Effector memory CD8-positive, alpha-beta T cell (primary cell): ENCODE data around the gene CSPG5.
A peak's percentile ranks its signal among the peaks of the same experiment; 100 is the strongest.

Experiments
- ATAC-seq: fragments of 150-1000 bp; cut with Tn5 transposase; replicated peaks from 2 replicates; pipeline ENCODE4 v1.10.0; 2021; ENCODE audit warnings: mild to moderate bottlenecking, moderate library complexity
- DNase-seq, 3 experiments: peaks; one replicate each; pipeline ENCODE4 v3.0.0; 2021
- H3K27ac Mint-ChIP-seq, 2 donors: one replicate each; pipeline ENCODE4 v1.8.0; 2022; ENCODE audit warnings: mild to moderate bottlenecking in 2 of 2, mixed read lengths in 2 of 2, moderate library complexity in 2 of 2
- H3K27me3 Mint-ChIP-seq, 2 donors: one replicate each; pipeline ENCODE4 v1.8.0; 2022; ENCODE audit warnings: mixed read lengths in 2 of 2
- H3K36me3 Mint-ChIP-seq: one replicate; pipeline ENCODE4 v1.8.0; 2022; ENCODE audit warnings: mild to moderate bottlenecking, moderate library complexity, mixed read lengths; ENCODE audit not compliant: insufficient read depth
- H3K4me1 Mint-ChIP-seq, 2 donors: one replicate each; pipeline ENCODE4 v1.8.0; 2022; ENCODE audit warnings: low read depth in 2 of 2, mixed read lengths in 2 of 2
- H3K4me3 Mint-ChIP-seq, 2 donors: one replicate each; pipeline ENCODE4 v1.8.0; 2022; ENCODE audit warnings: mild to moderate bottlenecking in 2 of 2, mixed read lengths in 2 of 2, moderate library complexity in 2 of 2
- H3K9me3 Mint-ChIP-seq, 2 donors: one replicate each; pipeline ENCODE4 v1.8.0; 2022; ENCODE audit warnings: mixed read lengths in 2 of 2

The CSPG5 gene

GRCh38 chr3:47604145-47604544 is 25.5 kb upstream of the CSPG5 start:
- no peak for ATAC-seq
- Mint-ChIP-seq H3K36me3 (peaks cover 54% of the 10 kb centered on the region), H3K27me3 (no peaks in the 10 kb centered on the region), H3K27ac (no peak overlapping the region), H3K9me3 (no peaks in the 10 kb centered on the region), H3K4me3 (no peak overlapping the region), H3K4me1 (peaks cover 0 to 8% of the 10 kb centered on the region in 2 donors)
- DNase-seq, result no peak

- H3K27me3 Mint-ChIP-seq, result no peaks in the 10 kb centered on the region
- DNase-seq (no peak), ATAC-seq (no peak)
- no peaks in the 10 kb centered on the region for H3K9me3 Mint-ChIP-seq
- H3K27ac Mint-ChIP-seq, result no peak overlapping the region
- peaks cover 0 to 12% of the 10 kb centered on the region in 2 donors for H3K4me1 Mint-ChIP-seq
- H3K4me3 Mint-ChIP-seq, result no peak overlapping the region
- peaks cover 46% of the 10 kb centered on the region for H3K36me3 Mint-ChIP-seq
Measured at GRCh38 chr3:47603332-47603731, 24.7 kb upstream of the CSPG5 start.

- Mint-ChIP-seq H3K9me3 (no peaks in the 10 kb centered on the region), H3K36me3 (peaks cover 39% of the 10 kb centered on the region), H3K27me3 (no peaks in the 10 kb centered on the region), H3K4me1 (peaks cover 0 to 12% of the 10 kb centered on the region in 2 donors), H3K4me3 (no peak overlapping the region), H3K27ac (no peak overlapping the region)
- no peak for DNase-seq
- ATAC-seq, result no peak
Measured at GRCh38 chr3:47601281-47601680, 22.6 kb upstream of the CSPG5 start.

- Mint-ChIP-seq H3K27me3 (no peaks in the 10 kb centered on the region), H3K4me3 (no peak overlapping the region), H3K27ac (no peak overlapping the region), H3K9me3 (no peaks in the 10 kb centered on the region), H3K36me3 (peaks cover 35% of the 10 kb centered on the region), H3K4me1 (peaks cover 0 to 4% of the 10 kb centered on the region in 2 donors)
- DNase-seq, result no peak
- no peak for ATAC-seq
Measured at GRCh38 chr3:47594792-47595191, 16.1 kb upstream of the CSPG5 start.

- peak overlapping the region; percentile 23 to 54 for H3K27ac Mint-ChIP-seq
- H3K4me3 Mint-ChIP-seq, result no peak overlapping the region
- H3K27me3 Mint-ChIP-seq, result no peaks in the 10 kb centered on the region
- DNase-seq (no peak), ATAC-seq (no peak)
- H3K36me3 Mint-ChIP-seq, result peaks cover 33% of the 10 kb centered on the region
- no peaks in the 10 kb centered on the region for H3K9me3 Mint-ChIP-seq
- H3K4me1 Mint-ChIP-seq, result no peaks in the 10 kb centered on the region
Measured at GRCh38 chr3:47592066-47592795, 13.6 kb upstream of the CSPG5 start.

DNA sequence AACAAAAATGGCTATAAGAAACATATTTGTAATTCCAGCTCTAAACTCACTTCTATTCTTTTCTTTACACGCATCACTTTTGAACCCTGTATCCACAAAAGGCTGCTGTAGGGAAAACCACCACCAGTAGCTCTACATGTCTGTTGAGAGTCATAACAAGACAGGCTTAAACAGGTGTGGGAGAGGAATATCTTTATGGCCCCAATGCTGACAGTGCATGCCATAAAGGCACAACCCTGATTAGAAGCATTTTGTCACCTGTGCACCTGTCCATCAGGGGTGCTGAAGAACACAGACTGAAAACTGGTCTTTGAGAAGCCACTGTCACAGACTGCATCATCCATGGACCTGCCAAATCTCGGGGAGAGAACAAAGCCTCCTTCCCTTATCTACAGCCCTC is 11.6 kb upstream of the CSPG5 start:
- no peaks in the 10 kb centered on the region for H3K4me1 Mint-ChIP-seq
- no peaks in the 10 kb centered on the region for H3K27me3 Mint-ChIP-seq
- ATAC-seq (no peak), DNase-seq (no peak)
- peak overlapping the region; percentile 4 to 62 for H3K27ac Mint-ChIP-seq
- no peaks in the 10 kb centered on the region for H3K9me3 Mint-ChIP-seq
- H3K4me3 Mint-ChIP-seq, result no peak overlapping the region
- peaks cover 40% of the 10 kb centered on the region for H3K36me3 Mint-ChIP-seq

DNA sequence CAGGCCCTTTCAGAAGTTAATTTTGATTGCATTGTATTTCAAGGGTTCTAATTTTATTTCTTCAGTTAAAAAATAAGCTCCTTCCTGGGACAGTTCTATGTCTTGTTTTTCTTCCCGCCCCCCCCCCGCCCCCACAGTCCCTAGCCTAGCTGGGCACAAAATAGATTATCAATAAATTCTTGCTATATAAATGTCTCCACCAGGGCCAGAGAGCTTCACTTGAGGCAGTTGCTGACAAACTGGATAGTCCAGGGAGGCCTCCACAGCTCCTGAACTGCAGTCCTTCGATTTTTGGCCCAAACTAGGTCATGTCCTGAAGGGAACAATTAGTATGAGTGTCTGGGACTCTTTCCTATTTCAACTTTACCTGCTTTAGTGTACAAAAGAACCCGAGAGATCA is 9.9 kb upstream of the CSPG5 start:
- peaks cover 32% of the 10 kb centered on the region for H3K36me3 Mint-ChIP-seq
- DNase-seq (no peak), ATAC-seq (no peak)
- H3K4me1 Mint-ChIP-seq, result no peaks in the 10 kb centered on the region
- H3K27me3 Mint-ChIP-seq, result no peaks in the 10 kb centered on the region
- no peak overlapping the region for H3K4me3 Mint-ChIP-seq
- H3K27ac Mint-ChIP-seq, result peak overlapping the region in 1 of 2 donors; percentile 25
- H3K9me3 Mint-ChIP-seq, result no peaks in the 10 kb centered on the region

DNA sequence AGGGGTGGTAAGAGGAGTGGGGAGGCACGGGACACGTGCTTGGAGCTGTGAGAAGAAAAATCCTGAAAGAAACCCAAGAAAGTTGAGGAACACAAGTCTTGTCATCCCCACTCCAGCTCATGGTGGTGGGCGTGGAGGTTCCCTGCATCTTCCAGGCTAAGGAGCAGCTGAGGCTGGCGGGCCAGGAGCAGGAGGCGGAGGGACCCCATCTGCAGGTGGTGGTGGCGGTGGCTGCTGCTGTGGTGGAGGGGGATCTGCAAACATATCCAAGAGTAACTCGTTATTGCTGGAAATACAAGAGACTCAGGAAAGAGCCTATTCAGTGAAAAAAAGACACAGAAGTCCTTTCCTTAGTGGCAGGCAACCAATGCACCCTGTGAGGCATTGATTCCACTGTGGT is 9.4 kb upstream of the CSPG5 start:
- Mint-ChIP-seq H3K36me3 (peaks cover 27% of the 10 kb centered on the region), H3K4me3 (no peak overlapping the region), H3K9me3 (no peaks in the 10 kb centered on the region), H3K27ac (peak overlapping the region in 1 of 2 donors; percentile 13), H3K27me3 (no peaks in the 10 kb centered on the region), H3K4me1 (no peaks in the 10 kb centered on the region)
- ATAC-seq (no peak), DNase-seq (no peak)

DNA sequence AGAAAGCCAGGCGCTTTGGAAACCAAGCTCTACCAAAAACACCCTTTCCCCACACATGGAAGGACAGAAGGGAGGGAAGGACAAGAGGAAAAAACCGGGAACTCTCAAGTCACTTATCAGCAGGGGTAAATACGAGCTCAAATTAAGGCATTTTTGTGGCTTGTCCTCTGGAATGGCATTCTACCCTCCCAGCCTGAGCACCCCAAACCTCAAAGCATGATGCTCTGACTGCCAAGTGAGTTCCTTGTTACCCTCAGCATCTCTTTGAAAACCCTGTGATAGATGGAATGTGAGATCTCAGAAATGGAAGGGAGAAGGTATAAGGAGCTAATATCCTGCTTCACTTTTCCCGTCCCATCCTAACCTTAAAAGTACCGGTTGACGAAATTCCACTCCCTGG is 8.1 kb upstream of the CSPG5 start:
- Mint-ChIP-seq H3K27me3 (no peaks in the 10 kb centered on the region), H3K9me3 (no peaks in the 10 kb centered on the region), H3K27ac (no peak overlapping the region), H3K4me3 (no peak overlapping the region), H3K4me1 (no peaks in the 10 kb centered on the region), H3K36me3 (peaks cover 24% of the 10 kb centered on the region)
- no peak for ATAC-seq
- no peak for DNase-seq

DNA sequence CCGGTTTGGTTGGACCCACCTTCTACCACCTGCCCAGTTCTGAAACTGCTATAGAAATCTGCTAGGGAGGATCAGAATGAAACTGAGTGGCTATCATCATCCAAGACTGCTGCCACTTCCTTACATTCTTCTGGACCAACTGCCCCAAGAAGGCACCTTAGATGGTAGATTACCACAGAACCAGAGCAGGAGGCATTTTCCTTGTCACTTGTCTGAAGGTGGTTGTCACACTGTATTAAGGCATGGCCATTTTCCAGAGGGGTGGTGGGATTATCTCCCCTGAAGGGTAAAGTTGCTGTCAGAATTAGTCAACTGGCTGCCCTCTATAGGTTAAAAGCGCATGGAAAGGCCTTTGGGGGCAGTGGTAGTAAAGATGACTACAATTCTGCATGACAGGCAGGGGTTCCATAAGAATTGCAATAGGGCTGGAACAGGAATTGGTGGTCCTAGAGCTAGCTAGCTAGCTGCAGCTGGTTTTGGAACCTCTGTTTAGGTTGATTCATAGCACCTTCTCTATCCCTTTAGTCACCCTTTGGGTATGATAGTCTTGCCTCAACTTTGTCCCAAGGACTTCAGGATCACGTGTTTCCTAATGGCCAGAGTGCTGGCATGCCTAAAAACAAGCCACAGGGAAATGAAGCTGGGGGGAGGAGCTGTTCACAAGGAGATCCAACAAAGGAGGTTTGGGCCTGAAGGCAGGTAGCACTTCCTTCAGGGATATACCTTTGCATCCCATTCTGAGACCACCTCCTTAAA is 4.8 kb upstream of the CSPG5 start:
- H3K4me3 Mint-ChIP-seq, result no peak overlapping the region
- ATAC-seq (no peak), DNase-seq (no peak)
- H3K36me3 Mint-ChIP-seq, result peaks cover 15% of the 10 kb centered on the region
- peaks cover 13% of the 10 kb centered on the region in 2 donors for H3K27me3 Mint-ChIP-seq
- H3K4me1 Mint-ChIP-seq, result peaks cover 0 to 2% of the 10 kb centered on the region in 2 donors
- no peaks in the 10 kb centered on the region for H3K9me3 Mint-ChIP-seq
- no peak overlapping the region for H3K27ac Mint-ChIP-seq

DNA sequence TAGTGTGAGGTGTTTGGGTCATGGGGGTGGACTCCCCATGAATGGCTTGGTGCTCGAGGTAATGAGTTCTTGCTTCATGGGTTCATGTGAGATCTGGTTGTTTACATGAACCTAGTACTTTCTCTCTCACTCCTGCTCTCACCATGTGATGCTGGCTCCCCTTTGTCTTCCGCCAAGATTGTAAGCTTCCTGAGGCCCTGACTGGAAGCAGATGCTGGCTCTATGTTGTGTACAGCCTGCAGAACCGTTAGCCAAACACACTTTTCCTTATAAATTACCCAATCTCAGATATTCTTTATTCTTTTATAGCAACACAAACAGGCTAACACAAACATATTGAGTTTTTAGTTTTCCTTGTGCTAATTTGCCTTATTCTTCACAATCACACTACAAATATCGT is 3.2 kb upstream of the CSPG5 start:
- H3K9me3 Mint-ChIP-seq, result no peaks in the 10 kb centered on the region
- DNase-seq (no peak), ATAC-seq (no peak)
- no peak overlapping the region for H3K27ac Mint-ChIP-seq
- peaks cover 8% of the 10 kb centered on the region for H3K36me3 Mint-ChIP-seq
- peaks cover 13 to 17% of the 10 kb centered on the region in 2 donors for H3K27me3 Mint-ChIP-seq
- H3K4me1 Mint-ChIP-seq, result peaks cover 0 to 2% of the 10 kb centered on the region in 2 donors
- H3K4me3 Mint-ChIP-seq, result no peak overlapping the region

DNA sequence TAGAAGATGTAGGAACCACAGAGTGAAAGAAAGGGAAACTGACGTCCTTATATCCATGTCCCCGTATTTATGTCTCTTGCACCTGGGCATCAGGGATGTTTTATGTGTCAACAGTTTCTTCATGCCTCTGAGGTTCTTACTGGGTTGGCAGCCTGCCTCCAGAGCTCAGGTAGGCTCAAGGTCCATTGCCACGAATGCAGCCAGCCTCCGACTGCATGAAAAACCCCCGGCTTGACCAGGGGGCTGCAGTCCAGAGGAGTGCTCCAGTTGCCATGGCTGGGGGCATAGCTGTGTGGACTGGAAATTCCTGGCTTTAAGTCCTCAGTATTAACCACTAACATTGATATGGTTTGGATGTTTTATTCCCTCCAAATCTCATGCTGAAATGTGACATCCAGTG is 2.8 kb upstream of the CSPG5 start:
- no peaks in the 10 kb centered on the region for H3K9me3 Mint-ChIP-seq
- no peak overlapping the region for H3K27ac Mint-ChIP-seq
- no peak overlapping the region for H3K4me3 Mint-ChIP-seq
- peaks cover 13 to 20% of the 10 kb centered on the region in 2 donors for H3K27me3 Mint-ChIP-seq
- H3K4me1 Mint-ChIP-seq, result peaks cover 0 to 2% of the 10 kb centered on the region in 2 donors
- peaks cover 8% of the 10 kb centered on the region for H3K36me3 Mint-ChIP-seq
- DNase-seq (no peak), ATAC-seq (no peak)

DNA sequence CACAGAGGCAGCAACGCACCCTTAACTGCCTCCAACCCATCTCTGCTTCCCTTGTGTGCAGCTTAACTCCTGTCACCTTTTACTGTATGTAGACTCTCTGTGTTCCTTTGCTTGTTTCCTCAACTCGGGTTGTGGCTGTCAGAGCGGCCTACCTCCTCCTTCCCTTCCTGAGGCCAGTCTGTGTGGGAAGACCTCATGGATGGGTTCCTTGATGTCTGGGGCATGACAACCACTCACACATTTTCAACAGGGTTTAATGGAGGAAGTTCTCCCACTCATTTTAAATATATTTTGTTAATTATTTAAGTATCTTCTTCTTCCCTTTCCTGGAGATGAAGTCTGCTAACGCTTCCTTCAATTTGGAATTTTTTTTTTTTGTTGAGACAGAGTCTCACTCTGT is 1.8 kb upstream of the CSPG5 start:
- DNase-seq (no peak), ATAC-seq (no peak)
- peaks cover 5% of the 10 kb centered on the region for H3K36me3 Mint-ChIP-seq
- peaks cover 13 to 22% of the 10 kb centered on the region in 2 donors for H3K27me3 Mint-ChIP-seq
- H3K9me3 Mint-ChIP-seq, result no peaks in the 10 kb centered on the region
- peak overlapping the region in 1 of 2 donors; percentile 30 for H3K27ac Mint-ChIP-seq
- peaks cover 0 to 2% of the 10 kb centered on the region in 2 donors for H3K4me1 Mint-ChIP-seq
- H3K4me3 Mint-ChIP-seq, result peak overlapping the region; percentile 29 to 64

DNA sequence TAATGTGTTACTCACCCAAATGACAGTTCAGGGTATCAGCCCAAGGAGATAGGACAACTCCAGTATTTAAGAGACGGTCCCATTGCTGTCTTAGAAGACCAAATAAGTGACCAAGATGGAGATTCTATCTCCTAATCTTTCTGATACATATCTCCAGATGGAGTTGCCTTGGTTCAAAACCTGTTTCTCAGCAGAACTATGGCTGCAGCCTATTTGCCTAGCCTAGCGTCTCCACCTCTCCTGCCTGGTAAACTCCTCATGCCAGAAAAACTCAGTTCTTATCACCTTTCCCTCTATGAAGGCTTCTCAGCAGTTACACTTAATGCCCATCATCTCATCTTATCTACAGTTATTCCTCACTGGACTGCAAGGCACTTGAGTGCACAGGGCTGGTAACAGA is 1.2 kb upstream of the CSPG5 start:
- peak overlapping the region; percentile 29 to 64 for H3K4me3 Mint-ChIP-seq

More for the DNA sequence above, 1.2 kb upstream of the CSPG5 start:
- H3K27ac Mint-ChIP-seq, result peak overlapping the region in 1 of 2 donors; percentile 30
- H3K27me3 Mint-ChIP-seq, result peaks cover 13 to 28% of the 10 kb centered on the region in 2 donors
- peaks cover 3% of the 10 kb centered on the region for H3K36me3 Mint-ChIP-seq
- ATAC-seq, result no peak
- DNase-seq, result no peak
- no peaks in the 10 kb centered on the region for H3K9me3 Mint-ChIP-seq
- H3K4me1 Mint-ChIP-seq, result peaks cover 0 to 2% of the 10 kb centered on the region in 2 donors
